ENCODE data around the gene PHOX2A. TPM values are rescaled to one million over a fixed set of nuclear protein-coding genes. Genes with fewer than 3 reads are reported as not detected.
A peak's percentile ranks its signal among the peaks of the same experiment; 100 is the strongest.

PHOX2A gene
- total and polyA plus RNA-seq, 2 donors (not counting 1 experiment from before 2014, with no cell fraction given), result not detected

- Histone ChIP-seq H2AFZ (ENCODE audit: low read length) (no peak overlapping the region), H3K27me3 (ENCODE audit: control insufficient read depth, insufficient read depth, low read length) (peaks cover 45% of the 10 kb centered on the region), H3K27ac (ENCODE audit: insufficient read depth, low read length) (no peak overlapping the region), H3K4me3 (replicated peaks in 1 of 4; ENCODE audit: control extremely low read depth in 1 of 4, insufficient read depth in 1 of 4, low read depth in 3 of 4, low read length in 4 of 4) (no peak overlapping the region), H3K4me1 (ENCODE audit: control insufficient read depth, extremely low read depth, insufficient read depth, low read length) (peaks cover 3% of the 10 kb centered on the region), H3K79me2 (ENCODE audit: control insufficient read depth, insufficient read depth, low read length) (no peaks in the 10 kb centered on the region), H3K9ac (ENCODE audit: insufficient read depth, low read length) (no peak overlapping the region), H4K20me1 (ENCODE audit: control insufficient read depth, extremely low read depth, insufficient read depth, low read length) (peaks cover 2% of the 10 kb centered on the region), H3K9me3 (ENCODE audit: control insufficient read depth, insufficient read depth, low read depth, low read length) (no peaks in the 10 kb centered on the region), H3K36me3 (ENCODE audit: control insufficient read depth, insufficient read depth, low read length) (peaks cover 12% of the 10 kb centered on the region), H3K4me2 (ENCODE audit: extremely low read depth, insufficient read depth, low read length) (no peak overlapping the region)
- no peak for TF ChIP-seq CTCF (conservative IDR thresholded peaks at IDR 0.05 in 1 of 2, IDR thresholded peaks at IDR 0.05 in 1 of 2; ENCODE audit: low read depth in 1 of 2, low read length in 2 of 2)
- TF ChIP-seq EZH2 (IDR thresholded peaks at IDR 0.05; ENCODE audit: low read length, missing control alignments), result peak; percentile 3
- DNase-seq (ENCODE audit: low read depth in 2 of 2), result no peak
Observed at GRCh38 chr11:72241291-72241781, 2.6 kb downstream of the PHOX2A start.

- Histone ChIP-seq H3K4me3 (replicated peaks in 1 of 4; ENCODE audit: control extremely low read depth in 1 of 4, insufficient read depth in 1 of 4, low read depth in 3 of 4, low read length in 4 of 4) (peak overlapping the region in 1 of 4 experiments; percentile 42), H3K4me1 (ENCODE audit: control insufficient read depth, extremely low read depth, insufficient read depth, low read length) (peaks cover 3% of the 10 kb centered on the region), H3K9me3 (ENCODE audit: control insufficient read depth, insufficient read depth, low read depth, low read length) (no peaks in the 10 kb centered on the region), H3K79me2 (ENCODE audit: control insufficient read depth, insufficient read depth, low read length) (no peaks in the 10 kb centered on the region), H3K27me3 (ENCODE audit: control insufficient read depth, insufficient read depth, low read length) (peaks cover 40% of the 10 kb centered on the region), H3K36me3 (ENCODE audit: control insufficient read depth, insufficient read depth, low read length) (peaks cover 12% of the 10 kb centered on the region), H3K4me2 (ENCODE audit: extremely low read depth, insufficient read depth, low read length) (no peak overlapping the region), H3K9ac (ENCODE audit: insufficient read depth, low read length) (no peak overlapping the region), H3K27ac (ENCODE audit: insufficient read depth, low read length) (no peak overlapping the region), H4K20me1 (ENCODE audit: control insufficient read depth, extremely low read depth, insufficient read depth, low read length) (peaks cover 2% of the 10 kb centered on the region), H2AFZ (ENCODE audit: low read length) (no peak overlapping the region)
- DNase-seq (ENCODE audit: low read depth in 2 of 2), result peak; percentile 17 to 18
- no peak for TF ChIP-seq CTCF (conservative IDR thresholded peaks at IDR 0.05 in 1 of 2, IDR thresholded peaks at IDR 0.05 in 1 of 2; ENCODE audit: low read depth in 1 of 2, low read length in 2 of 2)
- TF ChIP-seq EZH2 (IDR thresholded peaks at IDR 0.05; ENCODE audit: low read length, missing control alignments), result peak; percentile 52
Observed at GRCh38 chr11:72240461-72241290, 3.3 kb downstream of the PHOX2A start.

DNA sequence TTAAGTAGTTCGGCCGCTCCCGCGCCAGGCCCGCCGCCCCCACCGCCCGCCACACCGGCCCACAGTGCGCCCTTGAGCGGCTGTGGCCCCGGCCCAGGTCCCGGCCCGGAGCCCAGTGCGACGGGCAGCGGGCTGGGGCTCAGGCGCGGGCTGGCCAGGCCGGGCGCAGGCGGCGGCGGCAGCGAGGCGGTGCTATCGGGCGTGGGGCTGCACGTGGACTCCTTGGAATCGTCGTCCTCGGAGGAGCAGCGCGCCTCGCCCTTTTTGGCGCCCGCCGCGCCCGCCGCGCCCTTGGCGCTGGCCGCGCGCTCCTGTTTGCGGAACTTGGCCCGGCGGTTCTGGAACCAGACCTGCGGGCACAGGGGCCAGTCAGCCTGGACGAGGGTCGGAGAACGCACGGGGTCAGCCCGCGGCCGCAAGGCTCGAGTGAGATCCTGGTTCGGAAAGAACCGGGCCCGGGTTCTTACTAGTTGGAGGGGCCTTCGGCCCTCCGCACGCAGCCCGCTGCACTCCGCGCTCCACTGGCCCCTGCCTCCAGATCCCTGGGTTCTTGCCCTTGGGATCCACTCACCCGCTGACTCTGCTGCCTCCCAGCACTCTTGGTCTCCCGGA lies 4.0 kb downstream of the PHOX2A start:
- DNase-seq (ENCODE audit: low read depth in 2 of 2), result peak; percentile 11 to 26
- H3K4me2 ChIP-seq (ENCODE audit: extremely low read depth, insufficient read depth, low read length), result peak overlapping the region; percentile 51

More for the DNA sequence above, 4.0 kb downstream of the PHOX2A start:
- TF ChIP-seq CTCF (conservative IDR thresholded peaks at IDR 0.05 in 1 of 2, IDR thresholded peaks at IDR 0.05 in 1 of 2; ENCODE audit: low read depth in 1 of 2, low read length in 2 of 2) (no peak), EZH2 (IDR thresholded peaks at IDR 0.05; ENCODE audit: low read length, missing control alignments) (peak; percentile 27)
- Histone ChIP-seq H3K9ac (ENCODE audit: insufficient read depth, low read length) (peak overlapping the region; percentile 7), H3K4me1 (ENCODE audit: control insufficient read depth, extremely low read depth, insufficient read depth, low read length) (peaks cover 3% of the 10 kb centered on the region), H3K4me3 (replicated peaks in 1 of 4; ENCODE audit: control extremely low read depth in 1 of 4, insufficient read depth in 1 of 4, low read depth in 3 of 4, low read length in 4 of 4) (peak overlapping the region in 1 of 4 experiments; percentile 42), H2AFZ (ENCODE audit: low read length) (no peak overlapping the region), H4K20me1 (ENCODE audit: control insufficient read depth, extremely low read depth, insufficient read depth, low read length) (peaks cover 2% of the 10 kb centered on the region), H3K36me3 (ENCODE audit: control insufficient read depth, insufficient read depth, low read length) (peaks cover 14% of the 10 kb centered on the region), H3K27me3 (ENCODE audit: control insufficient read depth, insufficient read depth, low read length) (peaks cover 33% of the 10 kb centered on the region), H3K79me2 (ENCODE audit: control insufficient read depth, insufficient read depth, low read length) (no peaks in the 10 kb centered on the region), H3K9me3 (ENCODE audit: control insufficient read depth, insufficient read depth, low read depth, low read length) (no peaks in the 10 kb centered on the region), H3K27ac (ENCODE audit: insufficient read depth, low read length) (no peak overlapping the region)
